Naive thymus-derived CD4-positive, alpha-beta T cell (primary cell): ENCODE results near the gene DNAH3. TPM values are rescaled to one million over a fixed set of nuclear protein-coding genes. Genes with fewer than 3 reads are reported as not detected.
A peak's percentile ranks its signal among the peaks of the same experiment; 100 is the strongest.

ENCODE experiments used
- ATAC-seq: fragments of 150-1000 bp; cut with Tn5 transposase; 2 replicates; pipeline ENCODE4 v1.10.0; 2021; ENCODE audit warnings: mild to moderate bottlenecking, moderate library complexity
- CTCF ChIA-PET: fragments of 350-600 bp; sonication (Branson Sonifier 250); formaldehyde crosslinking; loops from one replicate; lab custom pipeline; 2021; ENCODE audit warnings: antibody characterized with exemption; lab: Charles Lee
- POLR2A ChIA-PET: fragments of 350-600 bp; sonication (Branson Sonifier 250); formaldehyde crosslinking; loops from one replicate; lab custom pipeline; 2021; ENCODE audit warnings: antibody characterized with exemption, inconsistent platforms; lab: Charles Lee
- DNase-seq, 9 donors: peaks; one replicate each; pipeline versions ENCODE4 v3.0.0 to v3.0.0-alpha.2; 2020 to 2022; ENCODE audit warnings: mixed read lengths in 1 of 9
- H3K27ac ChIP-seq: one replicate; pipeline ENCODE4 v1.7.0; 2013; ENCODE audit warnings: mild to moderate bottlenecking, low read depth, low read length, moderate library complexity
- H3K27me3 ChIP-seq, 2 donors: one replicate each; pipeline ENCODE4 v1.7.0; 2013; ENCODE audit warnings: low read length in 2 of 2, mild to moderate bottlenecking in 2 of 2, moderate library complexity in 2 of 2; ENCODE audit not compliant: control insufficient read depth in 2 of 2, insufficient read depth in 2 of 2
- H3K36me3 ChIP-seq, 3 experiments: 1 replicate in 2 of 3; 2 replicates in 1 of 3; pipeline ENCODE4 v1.7.0; 2013; ENCODE audit warnings: low read length in 3 of 3, mild to moderate bottlenecking in 3 of 3, moderate library complexity in 1 of 3; ENCODE audit not compliant: insufficient read depth in 3 of 3, control insufficient read depth in 2 of 3
- H3K4me1 ChIP-seq, 2 donors: one replicate each; pipeline ENCODE4 v1.7.0; 2013; ENCODE audit warnings: low read length in 2 of 2, mild to moderate bottlenecking in 2 of 2, moderate library complexity in 1 of 2; ENCODE audit not compliant: control insufficient read depth in 2 of 2, insufficient read depth in 2 of 2
- H3K4me3 ChIP-seq: 2 replicates; pipeline ENCODE4 v1.7.0; 2013; ENCODE audit warnings: mild to moderate bottlenecking, low read length
- H3K9me3 ChIP-seq, 3 experiments: 1 replicate in 2 of 3; 2 replicates in 1 of 3; pipeline ENCODE4 v1.7.0; 2013; ENCODE audit warnings: low read length in 3 of 3; ENCODE audit not compliant: control insufficient read depth in 2 of 3
- H3K27ac Mint-ChIP-seq, 9 donors: one replicate each; pipeline ENCODE4 v1.8.0; 2020 to 2022; ENCODE audit warnings: mixed read lengths in 9 of 9, mild to moderate bottlenecking in 8 of 9, moderate library complexity in 5 of 9, inconsistent platforms in 2 of 9
- H3K27me3 Mint-ChIP-seq, 5 donors: one replicate each; pipeline ENCODE4 v1.8.0; 2021 to 2022; ENCODE audit warnings: mixed read lengths in 5 of 5, mild to moderate bottlenecking in 1 of 5
- H3K36me3 Mint-ChIP-seq, 5 donors: one replicate each; pipeline ENCODE4 v1.8.0; 2020 to 2022; ENCODE audit warnings: mixed read lengths in 5 of 5, mild to moderate bottlenecking in 3 of 5, inconsistent platforms in 1 of 5
- H3K4me1 Mint-ChIP-seq, 7 donors: one replicate each; pipeline ENCODE4 v1.8.0; 2020 to 2022; ENCODE audit warnings: mixed read lengths in 7 of 7, mild to moderate bottlenecking in 3 of 7, inconsistent platforms in 1 of 7
- H3K4me3 Mint-ChIP-seq, 10 donors: one replicate each; pipeline ENCODE4 v1.8.0; 2020 to 2022; ENCODE audit warnings: mild to moderate bottlenecking in 10 of 10, mixed read lengths in 10 of 10, moderate library complexity in 6 of 10, inconsistent platforms in 2 of 10
- H3K9me3 Mint-ChIP-seq, 11 donors: one replicate each; pipeline ENCODE4 v1.8.0; 2020 to 2022; ENCODE audit warnings: mixed read lengths in 11 of 11, mild to moderate bottlenecking in 4 of 11, inconsistent platforms in 1 of 11, moderate library complexity in 1 of 11
- intact Hi-C, 2 donors: fragments of 100-400 bp; cut with micrococcal nuclease; formaldehyde crosslinking; loops; one replicate each; pipeline ENCODE4 v1.15.1; 2023
- polyA plus RNA-seq, 2 donors: library from polyadenylated mRNA; unstranded; fragments of 300-500 nt; fragmentation: Illumina TruSeq; gene quantifications; one replicate each; pipeline ENCODE4 v1.2.3, GENCODE V29; 2021
- total RNA-seq, 6 experiments: library from RNA in 5 of 6; stranded (reverse) in 5 of 6; gene quantifications; 1 replicate in 5 of 6; 2 replicates in 1 of 6; pipeline ENCODE4 v1.2.3 and lab custom pipeline; 2021 to 2026

DNAH3 gene
- total and polyA plus RNA-seq, 7 experiments from 2014 or later: not detected

DNA sequence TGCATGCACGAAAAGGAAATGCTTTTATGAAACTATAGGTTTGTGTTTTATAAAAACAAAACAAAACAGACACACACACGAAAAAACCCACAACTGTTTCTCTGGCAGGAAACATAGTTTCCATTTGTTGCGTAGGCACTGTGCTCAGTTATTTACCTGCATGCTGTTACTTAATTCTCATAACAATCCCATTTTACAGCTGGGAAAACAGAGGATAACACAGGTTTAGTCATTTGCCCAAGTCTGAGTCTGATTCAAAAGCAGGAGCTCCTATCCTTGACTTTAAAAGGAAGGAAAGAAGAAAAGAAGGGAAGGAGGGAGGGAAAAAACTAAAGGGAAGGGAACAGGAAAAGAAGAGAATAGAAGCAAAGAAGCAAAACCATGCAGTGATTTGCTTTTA, 117.4 kb downstream of the DNAH3 start:
- intact Hi-C loops: no loop called here

DNA sequence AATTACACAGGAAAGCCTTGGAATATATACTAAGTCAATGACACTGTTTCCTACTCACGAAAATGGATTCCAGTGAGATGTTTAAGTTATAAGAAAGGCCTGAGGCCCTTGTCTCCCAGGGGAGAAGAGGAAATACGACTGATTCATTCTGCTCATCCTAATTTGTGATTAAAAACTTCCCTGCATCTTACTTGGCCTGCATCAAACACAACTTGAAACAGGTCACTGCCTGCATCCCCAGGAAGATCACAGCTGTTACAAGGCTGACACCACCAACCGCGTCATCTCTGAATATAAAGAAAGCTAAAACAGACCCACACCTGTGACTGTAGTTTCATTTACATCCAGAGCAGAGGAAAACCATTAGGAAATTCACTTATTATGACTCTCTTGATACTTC, 121.9 kb downstream of the DNAH3 start:
- Mint-ChIP-seq H3K27me3 (peaks cover 4 to 18% (median 11%) of the 10 kb centered on the region in 5 donors), H3K9me3 (no peaks in the 10 kb centered on the region), H3K27ac (no peak overlapping the region), H3K36me3 (no peaks in the 10 kb centered on the region), H3K4me1 (peaks cover 0 to 6% (median 6%) of the 10 kb centered on the region in 7 donors), H3K4me3 (no peak overlapping the region)
- no peaks in the 10 kb centered on the region for H3K27me3 ChIP-seq
- no peaks in the 10 kb centered on the region for H3K36me3 ChIP-seq
- DNase-seq (no peak), ATAC-seq (no peak)
- intact Hi-C loops: no loop called here
- ChIA-PET POLR2A (no interaction called here), CTCF (no interaction called here)
- H3K27ac ChIP-seq: no peak overlapping the region
- no peaks in the 10 kb centered on the region for H3K9me3 ChIP-seq
- no peak overlapping the region for H3K4me3 ChIP-seq
- H3K4me1 ChIP-seq: no peaks in the 10 kb centered on the region

More for the DNA sequence above, 117.4 kb downstream of the DNAH3 start:
- CTCF ChIA-PET: no interaction called here
- POLR2A ChIA-PET: no interaction called here
- H3K27ac ChIP-seq: no peak overlapping the region
- no peaks in the 10 kb centered on the region for H3K36me3 ChIP-seq
- Mint-ChIP-seq H3K4me3 (no peak overlapping the region), H3K27me3 (peaks cover 4 to 27% (median 12%) of the 10 kb centered on the region in 5 donors), H3K27ac (no peak overlapping the region), H3K9me3 (no peaks in the 10 kb centered on the region), H3K4me1 (no peaks in the 10 kb centered on the region), H3K36me3 (no peaks in the 10 kb centered on the region)
- H3K4me3 ChIP-seq: no peak overlapping the region
- DNase-seq (no peak), ATAC-seq (no peak)
- no peaks in the 10 kb centered on the region for H3K27me3 ChIP-seq
- H3K4me1 ChIP-seq: no peaks in the 10 kb centered on the region
- no peaks in the 10 kb centered on the region for H3K9me3 ChIP-seq

- ChIA-PET CTCF (no interaction called here), POLR2A (no interaction called here)
- Histone ChIP-seq H3K27ac (no peak overlapping the region), H3K36me3 (no peaks in the 10 kb centered on the region), H3K4me3 (no peak overlapping the region), H3K4me1 (peaks cover 0 to 6% of the 10 kb centered on the region in 2 donors), H3K9me3 (no peaks in the 10 kb centered on the region), H3K27me3 (no peaks in the 10 kb centered on the region)
- H3K9me3 Mint-ChIP-seq: no peaks in the 10 kb centered on the region
- no peaks in the 10 kb centered on the region for H3K36me3 Mint-ChIP-seq
- ATAC-seq: no peak
- intact Hi-C loops: no loop called here
- H3K27me3 Mint-ChIP-seq: peaks cover 2 to 18% (median 6%) of the 10 kb centered on the region in 5 donors
- peaks cover 6 to 14% (median 13%) of the 10 kb centered on the region in 7 donors for H3K4me1 Mint-ChIP-seq
- no peak for DNase-seq
- H3K27ac Mint-ChIP-seq: no peak overlapping the region
- no peak overlapping the region for H3K4me3 Mint-ChIP-seq
Observed at GRCh38 chr16:21026846-21027245, 123.8 kb downstream of the DNAH3 start.

DNA sequence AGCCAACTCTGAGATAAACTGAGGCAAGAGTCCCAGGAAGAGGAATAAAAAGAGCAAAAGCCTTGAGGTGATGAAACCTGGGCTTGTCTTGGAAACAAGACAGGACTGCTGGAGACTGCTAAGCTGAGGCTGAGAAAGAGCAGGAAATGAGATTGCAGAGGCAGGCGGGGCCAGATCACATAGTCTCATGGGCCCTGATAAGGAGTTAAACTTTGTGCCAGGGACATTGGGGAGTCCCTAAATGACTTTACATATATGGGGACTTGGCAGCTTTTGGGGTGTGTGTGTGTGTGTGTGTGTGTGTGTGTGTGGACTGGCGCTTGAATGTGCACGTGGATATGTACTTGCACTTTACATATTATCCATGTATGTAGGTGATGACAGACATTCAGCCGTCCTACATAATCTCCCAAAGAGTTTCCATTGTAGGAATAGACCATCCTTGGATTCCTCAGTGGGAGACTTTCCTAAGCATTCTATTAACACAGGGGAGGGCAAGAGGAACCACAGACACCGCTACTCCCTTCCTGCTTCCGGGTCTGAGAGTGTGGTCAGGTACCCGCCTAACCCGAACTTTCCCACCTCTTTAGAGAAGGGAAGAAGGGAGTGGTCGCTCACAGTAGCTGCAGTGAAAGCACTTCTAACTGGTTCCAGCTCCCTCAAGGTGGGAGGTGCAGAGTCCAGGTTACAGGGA, 127.0 kb downstream of the DNAH3 start:
- DNase-seq (peak in 1 of 9 donors; percentile 2), ATAC-seq (peak; percentile 70)
- Mint-ChIP-seq H3K27ac (peak overlapping the region in 4 of 9 donors; percentile 12 to 51 (median 29)), H3K9me3 (no peaks in the 10 kb centered on the region), H3K4me3 (peak overlapping the region in 8 of 10 donors; percentile 0 to 40 (median 13)), H3K36me3 (no peaks in the 10 kb centered on the region), H3K4me1 (peaks cover 6 to 14% (median 13%) of the 10 kb centered on the region in 7 donors), H3K27me3 (peaks cover 0 to 11% (median 0%) of the 10 kb centered on the region in 5 donors)
- CTCF ChIA-PET: interaction anchor here (0.7 kb wide), 1 partner anchor 252 kb away, joined by 4 read pairs; no protein-coding TSS in a partner anchor
- intact Hi-C loops: no loop called here
- no peak overlapping the region for H3K27ac ChIP-seq
- POLR2A ChIA-PET: no interaction called here
- H3K4me1 ChIP-seq: peaks cover 0 to 6% of the 10 kb centered on the region in 2 donors
- no peaks in the 10 kb centered on the region for H3K9me3 ChIP-seq
- no peak overlapping the region for H3K4me3 ChIP-seq
- H3K36me3 ChIP-seq: no peaks in the 10 kb centered on the region
- no peaks in the 10 kb centered on the region for H3K27me3 ChIP-seq

DNA sequence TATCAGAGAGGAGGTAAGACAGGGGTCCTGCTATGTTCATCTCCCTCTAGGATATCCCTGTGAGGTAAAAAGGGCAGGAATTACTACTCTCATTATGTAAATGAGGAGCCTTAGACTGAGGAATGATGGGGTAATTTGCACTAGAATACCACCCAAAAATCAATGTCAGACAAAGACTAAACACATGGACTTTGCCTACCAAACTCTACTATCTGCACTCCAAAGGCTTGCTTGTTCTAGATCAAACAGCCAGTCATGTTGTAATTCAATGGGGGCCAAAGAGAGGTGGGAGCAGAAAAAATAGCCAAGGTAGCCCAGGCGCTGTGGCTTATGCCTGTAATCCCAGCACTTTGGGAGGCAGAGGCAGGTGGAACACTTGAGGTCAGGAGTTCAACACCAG, 129.3 kb downstream of the DNAH3 start:
- intact Hi-C loops: no loop called here
- Mint-ChIP-seq H3K27me3 (peaks cover 0 to 22% (median 0%) of the 10 kb centered on the region in 5 donors), H3K4me3 (no peak overlapping the region), H3K36me3 (no peaks in the 10 kb centered on the region), H3K9me3 (no peaks in the 10 kb centered on the region), H3K27ac (no peak overlapping the region), H3K4me1 (peaks cover 6 to 14% (median 13%) of the 10 kb centered on the region in 7 donors)
- ChIA-PET POLR2A (no interaction called here), CTCF (no interaction called here)
- no peak for DNase-seq
- H3K4me3 ChIP-seq: no peak overlapping the region
- H3K27me3 ChIP-seq: no peaks in the 10 kb centered on the region
- H3K36me3 ChIP-seq: no peaks in the 10 kb centered on the region
- H3K4me1 ChIP-seq: peaks cover 0 to 6% of the 10 kb centered on the region in 2 donors
- ATAC-seq: no peak
- no peak overlapping the region for H3K27ac ChIP-seq
- H3K9me3 ChIP-seq: no peaks in the 10 kb centered on the region

- intact Hi-C loops: no loop called here
- H3K27me3 ChIP-seq: no peaks in the 10 kb centered on the region
- Mint-ChIP-seq H3K36me3 (peaks cover 0 to 5% (median 0%) of the 10 kb centered on the region in 5 donors), H3K9me3 (peaks cover 0 to 12% (median 9%) of the 10 kb centered on the region in 11 donors), H3K27ac (no peak overlapping the region), H3K4me1 (peaks cover 0 to under 1% (median 0%) of the 10 kb centered on the region in 7 donors), H3K27me3 (peaks cover 21 to 44% (median 25%) of the 10 kb centered on the region in 5 donors), H3K4me3 (no peak overlapping the region)
- ATAC-seq (no peak), DNase-seq (no peak)
- H3K36me3 ChIP-seq: no peaks in the 10 kb centered on the region
- ChIA-PET POLR2A (no interaction called here), CTCF (no interaction called here)
- no peaks in the 10 kb centered on the region for H3K4me1 ChIP-seq
- no peak overlapping the region for H3K27ac ChIP-seq
- H3K4me3 ChIP-seq: no peak overlapping the region
- H3K9me3 ChIP-seq: no peaks in the 10 kb centered on the region
Observed at GRCh38 chr16:21009815-21010214, 140.8 kb downstream of the DNAH3 start.

- Mint-ChIP-seq H3K27ac (no peak overlapping the region), H3K27me3 (peaks cover 10 to 32% (median 19%) of the 10 kb centered on the region in 5 donors), H3K36me3 (no peaks in the 10 kb centered on the region), H3K9me3 (peaks cover 0 to 3% (median 0%) of the 10 kb centered on the region in 11 donors), H3K4me3 (no peak overlapping the region), H3K4me1 (peaks cover 0 to 1% (median 0%) of the 10 kb centered on the region in 7 donors)
- DNase-seq (no peak), ATAC-seq (no peak)
- intact Hi-C loops: no loop called here
- H3K27me3 ChIP-seq: no peaks in the 10 kb centered on the region
- POLR2A ChIA-PET: no interaction called here
- H3K9me3 ChIP-seq: no peaks in the 10 kb centered on the region
- H3K36me3 ChIP-seq: no peaks in the 10 kb centered on the region
- H3K4me1 ChIP-seq: no peaks in the 10 kb centered on the region
- CTCF ChIA-PET: no interaction called here
- no peak overlapping the region for H3K4me3 ChIP-seq
- no peak overlapping the region for H3K27ac ChIP-seq
Observed at GRCh38 chr16:21005008-21005407, 145.6 kb downstream of the DNAH3 start.
